Measurements from ENCODE around the gene PYCR2. TPM values are rescaled to one million over a fixed set of nuclear protein-coding genes. Genes with fewer than 3 reads are reported as not detected.

Gene PYCR2
- total RNA-seq, 2 donors from 2014 or later = 34.2 to 52.4 TPM

GRCh38 chr1:225881959-225882693, 41.9 kb downstream of the PYCR2 start, which contains the start of gene TMEM63A:
Gene TMEM63A (minus strand): TSS chr1:225882380. CDS start chr1:225877580, 4,800 bp downstream.
- Histone ChIP-seq H3K27ac (peak within 1 kb of the TSS; percentile 95 to 98 (median 96)), H3K4me3 (peak within 1 kb of the TSS; percentile 54 to 72), H3K27me3 (no peaks in the 10 kb centered on the region), H3K9me3 (no peaks in the 10 kb centered on the region), H3K4me1 (peaks cover 63% of the 10 kb centered on the region), H3K36me3 (replicated peaks in 1 of 2; ENCODE audit: insufficient read depth in 1 of 2, low read depth in 2 of 2) (no peaks in the 10 kb centered on the region)
- intact Hi-C loops (cut with DNase I) = no loop called here
- ATAC-seq (peak; percentile 78), DNase-seq (peak; percentile 93 to 95 (median 94))
- peak in 6 of 7 experiments; percentile 16 to 60 (median 52) for TF ChIP-seq CTCF (IDR thresholded peaks at IDR 0.05)
- peak; percentile 82 to 91 (median 87) for TF ChIP-seq POLR2A (IDR thresholded peaks at IDR 0.05)
- WGBS, 2 donors = 1% methylated on average over 62 of the region's 64 CpGs; no CpG with 5 or more reads in 1 of the 2 donors

- no peaks in the 10 kb centered on the region for H3K27me3 ChIP-seq
- H3K9me3 ChIP-seq = no peaks in the 10 kb centered on the region
- intact Hi-C loops (cut with DNase I) = no loop called here
- H3K4me3 ChIP-seq = peak overlapping the region; percentile 54 to 72
- WGBS, 2 donors = 3 to 12% methylated on average over 12 to 25 of the region's 25 CpGs
- DNase-seq (peak; percentile 72 to 82 (median 75)), ATAC-seq (peak; percentile 53)
- peak overlapping the region; percentile 95 to 98 (median 96) for H3K27ac ChIP-seq
- H3K36me3 ChIP-seq (replicated peaks in 1 of 2; ENCODE audit: insufficient read depth in 1 of 2, low read depth in 2 of 2) = no peaks in the 10 kb centered on the region
- peaks cover 63% of the 10 kb centered on the region for H3K4me1 ChIP-seq
- TF ChIP-seq POLR2A (IDR thresholded peaks at IDR 0.05) (peak in 1 of 3 donors; percentile 44), CTCF (IDR thresholded peaks at IDR 0.05) (peak in 2 of 7 experiments; percentile 4 to 10)
These were observed 42.7 kb downstream of the PYCR2 start for GRCh38 chr1:225881081-225881958.

GRCh38 chr1:225880636-225881035, 43.4 kb downstream of the PYCR2 start:
- no peak for ATAC-seq
- no peak for TF ChIP-seq POLR2A (IDR thresholded peaks at IDR 0.05)
- peak in 1 of 7 experiments; percentile 4 for TF ChIP-seq CTCF (IDR thresholded peaks at IDR 0.05)
- peak; percentile 35 to 69 (median 62) for DNase-seq
- H3K36me3 ChIP-seq (replicated peaks in 1 of 2; ENCODE audit: insufficient read depth in 1 of 2, low read depth in 2 of 2) = no peaks in the 10 kb centered on the region
- peaks cover 67% of the 10 kb centered on the region for H3K4me1 ChIP-seq
- peak overlapping the region; percentile 95 to 98 (median 96) for H3K27ac ChIP-seq
- no peaks in the 10 kb centered on the region for H3K9me3 ChIP-seq
- no peak overlapping the region for H3K4me3 ChIP-seq
- WGBS, 2 donors = 13 to 16% methylated on average over 5 of the region's 5 CpGs
- H3K27me3 ChIP-seq = no peaks in the 10 kb centered on the region
- intact Hi-C loops (cut with DNase I) = no loop called here

GRCh38 chr1:225880222-225880588, 43.8 kb downstream of the PYCR2 start:
- Histone ChIP-seq H3K27me3 (no peaks in the 10 kb centered on the region), H3K27ac (peak overlapping the region; percentile 95 to 98 (median 96)), H3K36me3 (replicated peaks in 1 of 2; ENCODE audit: insufficient read depth in 1 of 2, low read depth in 2 of 2) (no peaks in the 10 kb centered on the region), H3K9me3 (no peaks in the 10 kb centered on the region), H3K4me3 (no peak overlapping the region), H3K4me1 (peaks cover 71% of the 10 kb centered on the region)
- peak in 3 of 4 donors; percentile 45 to 61 (median 53) for DNase-seq
- TF ChIP-seq POLR2A (IDR thresholded peaks at IDR 0.05) (peak in 2 of 3 donors; percentile 6 to 35), CTCF (IDR thresholded peaks at IDR 0.05) (no peak)
- ATAC-seq = no peak
- intact Hi-C loops (cut with DNase I) = no loop called here
- WGBS, 2 donors = 5 to 21% methylated on average over 2 of the region's 2 CpGs

Measured in body of pancreas (tissue), 4 donors.